PFSK-1 (cell line): ENCODE results near the gene SLC9A1.

Source experiments
- FOXP2 ChIP-seq: optimal IDR thresholded peaks from 2 replicates; pipeline ENCODE3; 2011; ENCODE audit warnings: borderline replicate concordance, control low read depth, inconsistent platforms; ENCODE audit not compliant: insufficient read depth; ENCODE audit errors: extremely low read length, extremely low read depth
- POLR2AphosphoS5 ChIP-seq: IDR thresholded peaks from 2 replicates; pipeline ENCODE4 v1.6.1; 2012; ENCODE audit warnings: low read depth, mild to moderate bottlenecking, control low read depth, low read length, moderate library complexity
- REST ChIP-seq, 2 experiments: IDR thresholded peaks; 2 replicates each; pipeline versions ENCODE4 v1.6.1 to v1.8.0; 2011 to 2012; ENCODE audit warnings: low read depth in 2 of 2, low read length in 2 of 2, control low read depth in 1 of 2, inconsistent platforms in 1 of 2, mild to moderate bottlenecking in 1 of 2, moderate library complexity in 1 of 2; ENCODE audit not compliant: insufficient read depth in 1 of 2
- SIN3A ChIP-seq: IDR thresholded peaks from 2 replicates; pipeline ENCODE4 v1.6.1; 2012; ENCODE audit warnings: mild to moderate bottlenecking, low read length, moderate library complexity, borderline replicate concordance; ENCODE audit not compliant: insufficient read depth
- TAF1 ChIP-seq: IDR thresholded peaks from 2 replicates; pipeline ENCODE4 v1.6.1; 2012; ENCODE audit warnings: low read length, control low read depth, borderline replicate concordance; ENCODE audit not compliant: insufficient read depth

Gene SLC9A1

DNA sequence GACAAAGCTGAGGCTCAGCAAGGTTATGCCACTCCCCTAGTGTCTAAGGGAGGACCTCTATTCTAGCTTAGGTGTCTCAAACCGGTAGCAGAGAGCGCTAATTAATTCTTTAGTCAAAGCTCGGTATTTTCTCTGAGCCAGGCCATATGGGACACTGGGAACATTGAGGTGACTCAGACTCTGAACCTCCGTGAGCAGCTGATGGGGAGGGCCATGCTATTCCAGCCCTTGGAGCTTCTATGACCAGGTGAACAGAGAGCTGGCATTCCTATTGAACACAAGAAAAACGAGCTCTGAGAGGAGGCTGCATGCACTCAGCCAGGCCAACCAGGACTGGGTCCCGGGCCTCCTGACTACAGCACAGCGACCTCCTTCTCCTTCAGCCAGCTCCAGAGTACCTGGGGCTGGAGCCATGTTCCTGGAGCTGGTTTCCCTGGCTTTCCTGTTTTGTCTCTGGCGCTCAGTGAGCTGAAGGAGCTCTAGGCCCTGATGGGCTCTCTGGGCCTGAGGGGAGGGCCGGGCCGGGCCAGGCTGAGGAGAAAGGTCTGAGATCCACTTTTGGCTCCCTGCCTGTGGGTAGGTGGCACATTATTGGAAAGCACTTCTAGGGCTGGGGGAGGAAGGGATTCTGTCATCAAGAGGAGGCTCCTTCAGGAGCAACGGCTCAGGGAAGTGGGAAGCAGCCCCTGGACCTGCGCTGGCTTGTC, 37.0 kb downstream of the SLC9A1 start:
- TF ChIP-seq FOXP2 (no peak), POLR2AphosphoS5 (no peak), SIN3A (no peak), REST (IDR thresholded peaks at IDR 0.05; ENCODE audit: insufficient read depth in 1 of 2, low read depth in 2 of 2, low read length in 2 of 2) (no peak), TAF1 (no peak)

- TF ChIP-seq TAF1 (no peak), SIN3A (no peak), POLR2AphosphoS5 (no peak), REST (IDR thresholded peaks at IDR 0.05; ENCODE audit: insufficient read depth in 1 of 2, low read depth in 2 of 2, low read length in 2 of 2) (no peak)
These were observed 38.2 kb downstream of the SLC9A1 start for GRCh38 chr1:27116697-27117096.

DNA sequence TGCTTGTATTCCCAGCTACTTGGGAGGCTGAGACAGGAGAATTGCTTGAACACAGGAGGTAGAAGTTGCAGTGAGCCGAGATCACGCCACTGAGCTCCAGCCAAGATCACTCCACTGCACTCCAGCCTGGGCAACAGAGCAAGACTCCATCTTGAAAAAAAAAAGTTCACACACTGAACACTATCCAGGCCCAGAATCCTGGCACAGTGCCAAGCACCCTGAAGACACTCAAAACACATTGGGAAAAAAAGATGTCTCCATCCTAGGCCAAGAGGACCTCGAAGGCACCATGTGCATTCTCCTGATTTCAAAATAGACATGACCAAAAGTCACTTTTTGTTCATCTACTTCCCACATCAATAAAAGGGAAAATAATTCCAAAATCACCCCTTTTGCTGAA, 38.7 kb downstream of the SLC9A1 start:
- TF ChIP-seq FOXP2 (no peak), REST (IDR thresholded peaks at IDR 0.05; ENCODE audit: insufficient read depth in 1 of 2, low read depth in 2 of 2, low read length in 2 of 2) (no peak), SIN3A (no peak), POLR2AphosphoS5 (no peak), TAF1 (no peak)

DNA sequence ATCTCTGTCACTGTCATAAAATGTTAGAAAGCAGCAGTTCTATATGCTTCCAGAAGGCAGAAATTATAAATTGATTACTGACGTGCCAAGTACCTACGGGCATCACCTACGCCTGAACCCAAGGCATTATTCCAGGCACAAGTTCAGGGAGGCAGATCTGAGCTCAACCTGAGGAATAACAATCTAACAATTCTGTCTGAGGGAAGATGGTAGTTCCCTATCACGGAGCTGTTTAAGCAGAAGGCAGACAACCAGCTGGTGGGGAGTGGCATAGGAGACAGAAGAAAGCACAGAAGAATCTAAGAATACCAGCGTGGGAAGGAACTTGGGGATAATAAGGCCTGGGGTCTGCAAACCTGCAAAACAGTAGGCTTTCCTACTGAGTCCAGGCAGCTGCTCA, 40.4 kb downstream of the SLC9A1 start:
- TF ChIP-seq REST (IDR thresholded peaks at IDR 0.05; ENCODE audit: insufficient read depth in 1 of 2, low read depth in 2 of 2, low read length in 2 of 2) (no peak), FOXP2 (no peak), POLR2AphosphoS5 (no peak), SIN3A (no peak), TAF1 (no peak)

DNA sequence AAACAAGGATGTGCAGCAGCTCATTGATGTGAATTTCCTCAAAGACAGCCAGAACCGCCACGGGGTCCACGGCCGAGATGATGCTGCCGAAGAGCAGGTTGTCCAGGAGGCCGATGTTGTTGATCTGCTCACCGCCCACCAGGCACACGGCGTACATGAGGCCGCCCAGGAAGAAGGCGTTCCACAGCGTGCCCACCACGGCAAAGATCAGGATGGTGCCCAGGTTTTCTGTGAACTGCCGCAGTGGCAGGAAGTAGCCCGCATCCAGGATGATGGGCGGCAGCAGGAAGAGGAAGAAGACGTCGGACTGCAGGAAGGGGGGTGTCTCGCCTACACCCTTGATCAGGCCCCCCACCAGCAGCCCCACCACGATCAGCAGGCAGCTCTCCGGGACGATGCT, 41.1 kb downstream of the SLC9A1 start:
- TF ChIP-seq SIN3A (no peak), POLR2AphosphoS5 (no peak), FOXP2 (no peak), REST (IDR thresholded peaks at IDR 0.05; ENCODE audit: insufficient read depth in 1 of 2, low read depth in 2 of 2, low read length in 2 of 2) (no peak), TAF1 (no peak)
